TTC549 (cell line): ENCODE results near the gene PPP2R5D.
"Not testable (repeated sequence)": the region's sequence is repeated elsewhere in the genome, so short reads cannot be mapped to it uniquely, and the experiment has no call there.

Experiments used
- FAIRE-seq: peaks from 2 replicates; lab custom pipeline; 2012; peaks lifted over from hg19 to GRCh38; lab: Jason Lieb, UNC

The PPP2R5D gene

DNA sequence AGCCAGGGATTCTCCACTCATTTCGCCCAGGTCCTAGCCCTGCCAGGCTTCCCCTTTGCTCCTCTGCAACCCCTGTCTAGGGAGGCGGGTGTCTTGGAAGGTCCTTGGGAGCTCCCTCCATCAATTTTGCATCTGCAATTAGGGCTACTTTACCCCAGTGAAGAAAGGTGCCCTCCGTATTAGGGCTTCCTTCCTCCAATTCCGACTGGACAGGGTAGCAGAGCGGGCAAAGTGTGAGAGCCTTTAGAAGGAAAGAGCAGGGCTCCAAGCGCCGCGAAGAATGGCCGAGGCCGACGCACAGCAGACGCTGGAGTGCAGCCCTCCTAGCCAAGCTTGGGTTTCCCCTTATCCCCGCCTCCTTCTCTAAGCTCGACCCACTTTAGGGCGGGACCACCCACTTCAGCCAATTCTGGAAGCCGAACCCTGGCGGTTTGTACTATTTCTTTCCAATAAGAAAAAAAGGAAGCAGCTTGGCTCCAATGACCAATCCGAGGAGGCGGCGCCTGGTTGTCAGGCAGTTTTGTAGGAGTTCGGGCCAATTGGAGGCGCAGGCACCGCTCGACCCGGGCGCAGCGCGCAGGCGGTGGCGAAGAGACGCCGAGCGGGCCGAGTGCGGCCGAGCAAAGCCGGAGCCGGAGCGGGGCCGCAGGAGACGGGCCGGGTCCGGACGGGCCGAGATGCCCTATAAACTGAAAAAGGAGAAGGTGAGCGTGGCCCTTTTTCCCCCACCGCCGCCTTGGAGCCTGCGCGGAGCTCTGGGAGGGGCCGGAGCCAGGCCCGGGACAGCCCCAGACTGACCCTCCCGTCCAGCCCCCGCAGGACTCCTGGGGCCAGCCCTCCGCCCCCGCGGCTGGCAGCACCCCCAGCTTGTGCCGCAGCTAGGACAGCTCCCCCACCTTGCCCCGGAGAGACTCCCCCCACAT, at the start of gene PPP2R5D:
PPP2R5D (plus strand) TSS at position 570 of the 923 bp plus-strand sequence; CDS start at position 678, 108 bp downstream.
- FAIRE-seq, result peak; percentile 87

- FAIRE-seq, result no peak
Observed at GRCh38 chr6:42935322-42935721, 49.0 kb upstream of the PPP2R5D start.

- no peak for FAIRE-seq
Observed at GRCh38 chr6:42936398-42936797, 48.0 kb upstream of the PPP2R5D start.

DNA sequence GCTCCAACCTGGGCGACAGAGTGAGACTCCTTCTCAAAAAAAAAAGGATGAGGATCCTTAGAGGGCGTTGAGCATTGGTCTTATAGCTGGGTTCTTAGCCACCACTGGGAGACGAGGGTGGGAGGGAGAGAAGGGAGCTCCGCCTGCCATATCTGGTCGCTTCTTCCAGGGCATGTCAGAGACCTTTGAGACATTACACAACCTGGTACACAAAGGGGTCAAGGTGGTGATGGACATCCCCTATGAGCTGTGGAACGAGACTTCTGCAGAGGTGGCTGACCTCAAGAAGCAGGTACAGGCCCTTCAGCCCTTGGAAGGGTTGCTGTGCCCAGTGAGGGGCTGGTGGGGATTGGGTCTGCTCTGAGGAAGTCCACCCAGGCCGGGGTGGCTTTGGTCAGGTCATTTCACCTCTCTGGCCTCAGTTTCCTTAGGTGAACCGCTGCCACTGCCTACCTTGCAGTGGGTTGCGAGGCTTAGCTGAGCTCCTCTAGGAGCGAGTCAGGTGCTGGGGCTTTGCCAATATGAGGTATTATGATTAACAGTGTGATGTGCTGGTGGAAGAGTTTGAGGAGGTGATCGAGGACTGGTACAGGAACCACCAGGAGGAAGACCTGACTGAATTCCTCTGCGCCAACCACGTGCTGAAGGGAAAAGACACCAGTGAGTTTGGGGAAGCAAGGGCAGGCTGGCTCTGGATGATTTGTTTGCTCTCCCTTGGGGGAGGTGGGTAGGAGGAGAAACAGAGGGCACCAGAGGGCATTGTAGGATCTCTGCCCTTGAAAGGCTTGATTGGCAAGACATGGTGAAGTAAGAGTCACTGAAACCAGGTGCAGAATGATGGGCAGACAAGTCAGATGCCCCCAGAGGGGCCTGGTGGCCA, 46.6 kb upstream of the PPP2R5D start:
- no peak for FAIRE-seq

DNA sequence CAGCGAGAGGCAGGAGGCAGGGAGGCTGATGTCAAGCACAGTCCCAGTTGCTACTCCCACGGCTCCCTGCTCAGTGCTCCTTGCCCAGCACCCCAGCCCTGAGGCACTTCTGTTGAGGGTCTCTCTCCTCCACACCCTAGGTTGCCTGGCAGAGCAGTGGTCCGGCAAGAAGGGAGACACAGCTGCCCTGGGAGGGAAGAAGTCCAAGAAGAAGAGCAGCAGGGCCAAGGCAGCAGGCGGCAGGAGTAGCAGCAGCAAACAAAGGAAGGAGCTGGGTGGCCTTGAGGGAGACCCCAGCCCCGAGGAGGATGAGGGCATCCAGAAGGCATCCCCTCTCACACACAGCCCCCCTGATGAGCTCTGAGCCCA, 46.0 kb upstream of the PPP2R5D start:
- FAIRE-seq, result no peak

DNA sequence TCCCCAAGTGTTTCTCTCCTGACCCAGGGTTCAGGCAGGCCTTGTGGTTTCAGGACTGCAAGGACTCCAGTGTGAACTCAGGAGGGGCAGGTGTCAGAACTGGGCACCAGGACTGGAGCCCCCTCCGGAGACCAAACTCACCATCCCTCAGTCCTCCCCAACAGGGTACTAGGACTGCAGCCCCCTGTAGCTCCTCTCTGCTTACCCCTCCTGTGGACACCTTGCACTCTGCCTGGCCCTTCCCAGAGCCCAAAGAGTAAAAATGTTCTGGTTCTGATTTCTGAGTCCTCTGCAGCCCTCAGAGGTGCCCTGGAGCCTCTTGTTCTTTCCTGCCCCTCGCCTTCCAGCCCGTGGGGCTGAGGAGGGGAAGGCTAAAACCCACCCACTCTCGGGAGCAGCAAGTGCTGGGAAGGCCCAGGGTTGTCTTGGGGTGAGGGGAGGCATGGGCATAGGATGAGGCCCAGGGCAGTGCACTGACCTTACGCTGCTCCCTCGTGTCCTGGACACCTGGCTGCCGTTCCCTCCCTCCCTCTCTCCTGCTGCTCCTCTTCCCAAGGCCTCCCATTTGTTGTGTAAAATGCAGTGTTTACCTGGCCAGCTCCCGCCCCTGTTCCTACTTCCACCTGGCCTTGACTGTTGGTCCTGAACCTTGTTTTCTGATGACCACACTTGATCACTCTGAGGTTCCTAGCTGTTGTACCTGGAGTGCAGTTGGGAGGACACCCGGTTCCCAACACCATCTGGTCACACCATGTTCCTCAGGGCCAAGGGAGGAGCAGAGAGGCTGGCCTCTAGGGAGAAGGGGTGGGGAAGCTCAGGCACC, 45.2 kb upstream of the PPP2R5D start:
- FAIRE-seq, result no peak

GRCh38 chr6:42939810-42940167, 44.6 kb upstream of the PPP2R5D start:
- FAIRE-seq, result no peak

DNA sequence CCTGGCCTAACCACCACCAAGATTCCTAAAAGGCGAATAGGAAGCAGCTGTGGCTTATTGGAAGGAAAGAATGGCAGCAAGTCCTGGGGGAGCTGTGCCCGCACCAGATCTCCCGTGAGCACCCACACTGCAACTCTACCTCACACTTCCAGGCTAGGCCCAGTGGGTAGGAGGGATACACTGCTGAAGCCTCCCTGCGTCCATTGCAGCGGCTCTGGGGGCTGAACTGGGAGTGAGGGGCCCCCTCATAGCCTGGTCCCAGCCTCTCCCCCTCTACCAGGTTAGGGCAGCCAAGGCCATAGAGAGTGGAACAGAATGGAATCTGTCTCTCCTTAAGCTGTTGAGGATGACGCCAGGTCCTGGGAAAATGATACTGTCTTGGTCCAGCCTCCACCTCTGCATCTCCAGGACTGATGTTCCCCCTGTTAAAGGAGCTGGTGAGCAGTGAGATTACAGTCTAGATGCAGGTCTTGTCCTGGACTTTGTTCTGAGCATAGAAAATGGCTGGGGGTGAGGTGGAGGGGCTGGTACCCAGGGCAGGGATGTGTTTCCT, 43.8 kb upstream of the PPP2R5D start:
- no peak for FAIRE-seq

GRCh38 chr6:42941356-42941755, 43.0 kb upstream of the PPP2R5D start:
- not testable (repeated sequence) for FAIRE-seq

- FAIRE-seq, result no peak
Observed at GRCh38 chr6:42942444-42942843, 41.9 kb upstream of the PPP2R5D start.

DNA sequence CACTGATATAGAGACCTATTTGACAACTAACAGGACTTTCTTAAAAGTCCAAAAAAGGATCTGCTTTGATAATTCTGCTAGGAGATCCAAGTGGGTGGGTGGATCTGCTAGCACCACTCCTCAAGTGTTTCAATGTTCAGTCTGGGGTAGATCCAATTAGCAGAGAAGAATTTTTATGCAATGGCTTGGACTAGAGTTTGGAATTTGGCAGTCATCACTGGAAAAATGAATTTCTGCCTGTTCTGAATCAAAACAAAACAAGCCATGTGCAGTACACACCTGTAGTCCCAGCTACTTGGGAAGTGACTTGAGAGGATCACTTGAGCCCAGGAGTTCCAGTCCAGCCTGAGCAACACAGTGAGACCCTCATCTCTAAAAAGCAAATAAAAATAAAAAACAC, 36.4 kb upstream of the PPP2R5D start:
- no peak for FAIRE-seq

DNA sequence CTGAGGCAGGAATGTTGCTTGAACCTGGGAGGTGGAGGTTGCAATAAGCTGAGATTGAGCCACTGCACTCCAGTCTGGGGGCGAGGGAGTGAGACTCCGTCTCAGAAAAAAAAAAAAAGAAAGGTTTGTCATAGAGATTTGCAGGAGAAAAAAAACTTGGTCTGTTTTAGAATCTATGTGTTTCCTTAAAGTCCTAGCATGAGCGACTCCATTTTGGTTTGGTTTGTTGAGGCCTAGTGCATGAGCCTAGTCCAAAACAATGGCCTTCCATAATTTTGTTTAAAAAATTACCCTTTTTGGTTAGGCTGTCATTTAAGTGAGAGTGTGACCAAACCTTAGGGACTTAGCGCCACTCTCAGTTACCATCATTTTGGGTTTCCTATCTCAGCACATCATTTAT, 32.0 kb upstream of the PPP2R5D start:
- FAIRE-seq, result no peak

DNA sequence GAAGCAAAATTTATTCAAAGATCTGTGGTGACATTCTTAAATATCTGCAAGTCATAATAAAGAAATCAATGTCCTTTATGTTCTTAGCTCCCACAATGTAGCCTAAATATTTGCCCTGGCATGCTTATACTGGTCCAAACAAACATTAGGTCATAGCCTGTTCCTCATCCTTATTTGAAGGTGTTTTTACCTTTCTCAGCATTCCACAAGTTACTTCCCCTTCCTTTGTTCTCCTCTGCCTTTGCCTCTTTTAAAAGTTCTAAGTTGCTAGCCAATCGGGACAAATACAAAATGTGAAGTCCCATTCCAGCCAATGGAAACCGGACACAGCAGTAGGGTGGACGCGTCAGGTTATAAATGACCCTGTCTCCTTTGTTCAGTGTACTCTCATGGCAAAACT, 30.0 kb upstream of the PPP2R5D start:
- FAIRE-seq, result not testable (repeated sequence)

- FAIRE-seq, result no peak
Observed at GRCh38 chr6:42958125-42958524, 26.2 kb upstream of the PPP2R5D start.

- FAIRE-seq, result no peak
Observed at GRCh38 chr6:42959917-42960242, 24.5 kb upstream of the PPP2R5D start.

GRCh38 chr6:42960243-42961019, 23.9 kb upstream of the PPP2R5D start, which contains the start of gene GNMT:
TSS of gene GNMT (plus strand) at chr6:42960754. CDS start at chr6:42960768, 14 bp downstream.
- no peak for FAIRE-seq

DNA sequence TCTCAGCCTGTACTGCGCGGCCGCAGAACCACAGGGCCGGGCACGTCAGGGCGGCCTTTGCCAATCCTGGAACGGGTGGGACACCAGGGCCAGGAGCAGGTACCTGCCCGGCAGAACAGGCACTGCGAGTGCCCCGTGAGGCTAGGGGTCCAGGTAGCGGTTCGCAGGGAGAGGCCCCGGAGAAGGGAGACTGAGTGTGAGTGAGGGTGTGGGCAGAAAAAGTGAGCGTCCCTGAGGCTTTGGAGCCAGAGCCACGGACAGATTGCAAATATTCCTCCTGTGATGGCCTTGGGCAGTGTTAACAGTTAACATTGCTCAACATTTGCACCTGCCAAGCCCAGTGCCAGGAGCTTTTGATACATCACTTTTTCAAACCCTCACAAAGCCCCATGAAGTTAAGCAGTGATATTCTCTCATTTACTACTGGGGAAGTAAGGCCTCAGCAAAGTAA, 23.3 kb upstream of the PPP2R5D start:
- FAIRE-seq, result no peak

- no peak for FAIRE-seq
Observed at GRCh38 chr6:42962096-42962495, 22.3 kb upstream of the PPP2R5D start.

DNA sequence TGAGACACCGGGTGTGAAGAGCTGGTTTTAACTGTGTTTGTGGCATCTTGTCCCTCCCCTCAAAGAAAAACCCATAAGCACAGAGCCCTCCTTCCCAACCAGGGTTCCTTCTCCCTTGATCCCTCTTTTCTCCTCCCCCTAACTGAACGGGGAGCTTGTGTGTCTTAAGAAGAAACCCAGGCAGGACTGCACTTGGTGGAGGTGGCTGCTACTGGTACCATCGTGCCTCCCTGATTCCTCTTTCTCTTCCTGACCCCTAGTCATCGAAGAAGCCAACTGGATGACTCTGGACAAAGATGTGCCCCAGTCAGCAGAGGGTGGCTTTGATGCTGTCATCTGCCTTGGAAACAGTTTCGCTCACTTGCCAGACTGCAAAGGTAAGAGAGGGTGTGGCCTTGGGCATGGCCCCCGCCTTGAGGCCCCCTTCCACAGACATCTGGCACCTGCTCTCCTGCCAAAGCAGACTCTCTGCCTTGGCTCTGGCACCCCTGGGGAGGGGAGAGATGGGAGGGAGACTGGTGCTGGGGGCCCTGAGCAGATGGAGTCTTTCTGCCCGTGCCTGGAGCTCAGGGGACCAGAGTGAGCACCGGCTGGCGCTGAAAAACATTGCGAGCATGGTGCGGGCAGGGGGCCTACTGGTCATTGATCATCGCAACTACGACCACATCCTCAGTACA, 21.7 kb upstream of the PPP2R5D start:
- FAIRE-seq, result no peak

DNA sequence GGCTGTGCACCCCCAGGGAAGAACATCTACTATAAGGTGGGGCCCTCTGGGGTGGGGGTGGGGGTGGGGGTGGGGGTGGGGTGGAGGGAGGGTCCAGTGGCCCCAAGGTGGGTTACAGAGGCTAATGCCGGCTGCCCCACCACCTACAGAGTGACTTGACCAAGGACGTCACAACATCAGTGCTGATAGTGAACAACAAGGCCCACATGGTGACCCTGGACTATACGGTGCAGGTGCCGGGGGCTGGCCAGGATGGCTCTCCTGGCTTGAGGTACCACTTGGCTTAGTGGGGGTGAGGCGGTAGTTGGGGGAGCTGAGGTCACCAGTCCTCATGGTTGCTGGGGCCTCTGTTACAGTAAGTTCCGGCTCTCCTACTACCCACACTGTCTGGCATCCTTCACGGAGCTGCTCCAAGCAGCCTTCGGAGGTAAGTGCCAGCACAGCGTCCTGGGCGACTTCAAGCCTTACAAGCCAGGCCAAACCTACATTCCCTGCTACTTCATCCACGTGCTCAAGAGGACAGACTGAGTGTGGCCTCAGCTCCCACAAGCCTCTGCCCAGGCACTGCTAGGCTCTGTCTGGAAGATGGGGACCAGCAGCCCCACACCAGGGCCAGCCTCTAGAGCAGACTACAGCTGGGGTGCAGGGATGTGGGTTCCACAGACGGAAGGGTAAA, 21.1 kb upstream of the PPP2R5D start:
- FAIRE-seq, result no peak
